Bronchial epithelial cell (primary cell): Measurements from ENCODE around the gene CCDC187. TPM values are rescaled to one million over a fixed set of nuclear protein-coding genes. Genes with fewer than 3 reads are reported as not detected.

ENCODE experiments used
- DNase-seq: peaks from one replicate; pipeline ENCODE4 v3.0.0-alpha.2; 2010; ENCODE audit warnings: low read depth
- FAIRE-seq: peaks from 2 replicates; lab custom pipeline; 2011; peaks lifted over from hg19 to GRCh38; lab: Jason Lieb, UNC
- H3K27me3 ChIP-seq: 2 replicates; pipeline ENCODE4 v1.5.1; 2011; ENCODE audit warnings: low read length; ENCODE audit not compliant: control insufficient read depth, insufficient read depth
- H3K36me3 ChIP-seq: 2 replicates; pipeline ENCODE4 v1.5.1; 2011; ENCODE audit warnings: low read length; ENCODE audit not compliant: control insufficient read depth, insufficient read depth
- H3K4me3 ChIP-seq: 2 replicates; pipeline ENCODE4 v1.5.1; 2011; ENCODE audit warnings: mild to moderate bottlenecking, low read depth, low read length, control low read depth
- CTCF ChIP-seq: IDR thresholded peaks from 2 replicates; pipeline ENCODE4 v1.5.1; 2011; ENCODE audit warnings: mild to moderate bottlenecking, moderate library complexity, low read length, control low read depth, inconsistent platforms; ENCODE audit not compliant: insufficient read depth, severe bottlenecking
- total RNA-seq: library from RNA; depleted of rRNA; stranded (reverse); fragments of >200 nt; gene quantifications from 2 replicates; pipeline ENCODE4 v1.2.1, GENCODE V29; 2014

The CCDC187 gene
- total RNA-seq, 1 donor from 2014 or later: not detected

- Histone ChIP-seq H3K27me3 (no peaks in the 10 kb centered on the region), H3K4me3 (no peak overlapping the region), H3K36me3 (peaks cover 12% of the 10 kb centered on the region)
- FAIRE-seq: no peak
- no peak for TF ChIP-seq CTCF
- no peak for DNase-seq
Measured at GRCh38 chr9:136223871-136224640, 79.8 kb downstream of the CCDC187 start.

- TF ChIP-seq CTCF: no peak
- FAIRE-seq (no peak), DNase-seq (no peak)
- Histone ChIP-seq H3K36me3 (peaks cover 14% of the 10 kb centered on the region), H3K4me3 (no peak overlapping the region), H3K27me3 (no peaks in the 10 kb centered on the region)
Measured at GRCh38 chr9:136222906-136223285, 81.0 kb downstream of the CCDC187 start.

GRCh38 chr9:136222166-136222905, 81.6 kb downstream of the CCDC187 start:
- Histone ChIP-seq H3K36me3 (peaks cover 14% of the 10 kb centered on the region), H3K4me3 (no peak overlapping the region), H3K27me3 (no peaks in the 10 kb centered on the region)
- FAIRE-seq: no peak
- no peak for DNase-seq
- no peak for TF ChIP-seq CTCF

GRCh38 chr9:136220017-136220729, 83.7 kb downstream of the CCDC187 start:
- Histone ChIP-seq H3K27me3 (no peaks in the 10 kb centered on the region), H3K36me3 (peaks cover 20% of the 10 kb centered on the region), H3K4me3 (no peak overlapping the region)
- FAIRE-seq (no peak), DNase-seq (peak; percentile 61)
- TF ChIP-seq CTCF: no peak

- Histone ChIP-seq H3K36me3 (peaks cover 26% of the 10 kb centered on the region), H3K27me3 (no peaks in the 10 kb centered on the region), H3K4me3 (no peak overlapping the region)
- FAIRE-seq (no peak), DNase-seq (peak; percentile 80)
- TF ChIP-seq CTCF: no peak
Measured at GRCh38 chr9:136219276-136219675, 84.6 kb downstream of the CCDC187 start.
